H1 (cell line): ENCODE results near the gene AVP. TPM values are rescaled to one million over a fixed set of nuclear protein-coding genes. Genes with fewer than 3 reads are reported as not detected.

Experiments used
- CTCF ChIA-PET: fragments of 300-600 bp; sonication (Branson Sonifier 250); formaldehyde crosslinking; loops from one replicate; lab custom pipeline; 2021; ENCODE audit not compliant: partially characterized antibody; lab: Charles Lee
- POLR2A ChIA-PET: fragments of 300-600 bp; sonication (Branson Sonifier 250); formaldehyde crosslinking; loops from one replicate; lab custom pipeline; 2021; ENCODE audit warnings: inconsistent platforms; ENCODE audit not compliant: partially characterized antibody; lab: Charles Lee
- DNase-seq, 2 experiments: peaks; one replicate each; pipeline versions ENCODE4 v3.0.0 to v3.0.0-alpha.2; 2010 to 2022; ENCODE audit warnings: low spot score in 2 of 2, low read depth in 1 of 2, mixed read lengths in 1 of 2
- FAIRE-seq: peaks from 2 replicates; lab custom pipeline; 2011; peaks lifted over from hg19 to GRCh38; lab: Jason Lieb, UNC
- H2AFZ ChIP-seq: 2 replicates; pipeline ENCODE4 v1.8.1; 2012; ENCODE audit warnings: low read length, inconsistent platforms
- H2AK5ac ChIP-seq: 2 replicates; pipeline ENCODE4 v1.6.1; 2013; ENCODE audit warnings: low read depth, low read length
- H2BK120ac ChIP-seq: replicated peaks from 2 replicates; pipeline ENCODE3; 2013; ENCODE audit warnings: low read depth, low read length, inconsistent platforms
- H2BK12ac ChIP-seq: 2 replicates; pipeline ENCODE4 v1.6.1; 2013; ENCODE audit warnings: low read depth, low read length
- H2BK15ac ChIP-seq: 2 replicates; pipeline ENCODE4 v1.6.1; 2013; ENCODE audit warnings: low read length
- H2BK20ac ChIP-seq: 2 replicates; pipeline ENCODE4 v1.6.1; 2013; ENCODE audit warnings: low read length
- H2BK5ac ChIP-seq: 2 replicates; pipeline ENCODE4 v1.6.1; 2013; ENCODE audit warnings: low read depth, low read length
- H3K14ac ChIP-seq: 2 replicates; pipeline ENCODE4 v1.6.1; 2013; ENCODE audit warnings: inconsistent platforms; ENCODE audit not compliant: insufficient read length
- H3K18ac ChIP-seq: 2 replicates; pipeline ENCODE4 v1.6.1; 2013; ENCODE audit warnings: low read length; ENCODE audit errors: extremely low read depth
- H3K23ac ChIP-seq: 2 replicates; pipeline ENCODE4 v1.6.1; 2013; ENCODE audit warnings: inconsistent platforms; ENCODE audit not compliant: insufficient read length
- H3K23me2 ChIP-seq: 2 replicates; pipeline ENCODE4 v1.6.1; 2013; ENCODE audit warnings: low read depth, low read length
- H3K27ac ChIP-seq: 2 replicates; pipeline ENCODE4 v1.6.1; 2011; ENCODE audit warnings: low read depth, low read length, inconsistent platforms
- H3K27me3 ChIP-seq, 4 experiments: replicated peaks in 1 of 4; 1 replicate in 1 of 4; 2 replicates in 3 of 4; pipeline versions ENCODE4 v1.6.1 to v1.8.1; 2011 to 2013; ENCODE audit warnings: low read length in 3 of 4, mild to moderate bottlenecking in 3 of 4, inconsistent platforms in 2 of 4, mixed read lengths in 2 of 4, moderate library complexity in 1 of 4; ENCODE audit not compliant: control insufficient read depth in 3 of 4, insufficient read depth in 3 of 4; ENCODE audit errors: extremely low read depth in 1 of 4
- H3K36me3 ChIP-seq, 4 experiments: 2 replicates each; pipeline versions ENCODE4 v1.6.1 to v1.8.1; 2011 to 2013; ENCODE audit warnings: mild to moderate bottlenecking in 4 of 4, low read length in 3 of 4, moderate library complexity in 2 of 4, control low read depth in 1 of 4, inconsistent platforms in 1 of 4; ENCODE audit not compliant: insufficient read depth in 4 of 4, control insufficient read depth in 2 of 4
- H3K4ac ChIP-seq: replicated peaks from 2 replicates; pipeline ENCODE3; 2013; ENCODE audit warnings: low read length, low read depth, mixed read lengths, inconsistent platforms; ENCODE audit not compliant: insufficient read length
- H3K4me1 ChIP-seq, 4 experiments: replicated peaks in 1 of 4; 1 replicate in 1 of 4; 2 replicates in 3 of 4; pipeline versions ENCODE4 v1.6.1 to v1.8.1; 2011 to 2013; ENCODE audit warnings: low read length in 3 of 4, inconsistent platforms in 2 of 4, mixed read lengths in 1 of 4; ENCODE audit not compliant: insufficient read depth in 4 of 4, control insufficient read depth in 3 of 4
- H3K4me2 ChIP-seq, 2 experiments: 2 replicates each; pipeline versions ENCODE4 v1.6.1 to v1.8.1; 2011 to 2013; ENCODE audit warnings: low read depth in 2 of 2, low read length in 2 of 2, control low read depth in 1 of 2, inconsistent platforms in 1 of 2, mild to moderate bottlenecking in 1 of 2; ENCODE audit not compliant: insufficient read depth in 1 of 2
- H3K4me3 ChIP-seq, 4 experiments: fragments of 200-600, 300-600 bp in 1 of 4; sonication (generic), shearing (Covaris generic), sonication (Bioruptor Twin) in 1 of 4; 2 replicates each; pipeline versions ENCODE4 v1.5.1 to v1.8.1; 2011 to 2016; ENCODE audit warnings: low read length in 4 of 4, low read depth in 3 of 4, control low read depth in 2 of 4, inconsistent platforms in 2 of 4, mild to moderate bottlenecking in 2 of 4, mixed read lengths in 1 of 4, moderate library complexity in 1 of 4; ENCODE audit not compliant: insufficient read depth in 2 of 4; ENCODE audit errors: extremely low read depth in 1 of 4
- H3K56ac ChIP-seq: replicated peaks from 2 replicates; pipeline ENCODE3; 2013; ENCODE audit warnings: low read depth, mild to moderate bottlenecking, mixed read lengths, low read length, inconsistent platforms; ENCODE audit not compliant: insufficient read length
- H3K79me1 ChIP-seq: 2 replicates; pipeline ENCODE4 v1.6.1; 2013; ENCODE audit warnings: low read depth, low read length, control low read depth
- H3K79me2 ChIP-seq, 2 experiments: 2 replicates each; pipeline versions ENCODE4 v1.6.1 to v1.8.1; 2012 to 2013; ENCODE audit warnings: low read length in 2 of 2, mild to moderate bottlenecking in 2 of 2, inconsistent platforms in 1 of 2; ENCODE audit not compliant: insufficient read depth in 2 of 2, control insufficient read depth in 1 of 2
- H3K9ac ChIP-seq, 4 experiments: replicated peaks in 1 of 4; 1 replicate in 1 of 4; 2 replicates in 3 of 4; pipeline versions ENCODE4 v1.6.1 to v1.8.1; 2011 to 2013; ENCODE audit warnings: low read depth in 3 of 4, low read length in 3 of 4, control low read depth in 2 of 4, mild to moderate bottlenecking in 2 of 4, moderate library complexity in 2 of 4, inconsistent platforms in 1 of 4; ENCODE audit errors: extremely low read depth in 1 of 4
- H3K9me3 ChIP-seq, 2 experiments: 2 replicates each; pipeline versions ENCODE4 v1.6.1 to v1.8.1; 2012 to 2013; ENCODE audit warnings: mild to moderate bottlenecking in 2 of 2, moderate library complexity in 2 of 2, control low read depth in 1 of 2, inconsistent platforms in 1 of 2, low read depth in 1 of 2, low read length in 1 of 2, mixed read lengths in 1 of 2; ENCODE audit not compliant: insufficient read depth in 2 of 2
- H4K20me1 ChIP-seq, 2 experiments: replicated peaks in 1 of 2; 2 replicates each; pipeline versions ENCODE3 to v1.8.1; 2011 to 2013; ENCODE audit warnings: inconsistent platforms in 2 of 2, low read length in 2 of 2, mild to moderate bottlenecking in 1 of 2; ENCODE audit not compliant: insufficient read depth in 2 of 2, control insufficient read depth in 1 of 2
- H4K5ac ChIP-seq: 2 replicates; pipeline ENCODE4 v1.6.1; 2013; ENCODE audit warnings: low read length, low read depth, mixed read lengths, inconsistent platforms; ENCODE audit not compliant: insufficient read length
- H4K8ac ChIP-seq: 2 replicates; pipeline ENCODE4 v1.8.0; 2013; ENCODE audit warnings: mild to moderate bottlenecking, moderate library complexity, low read length, inconsistent platforms; ENCODE audit not compliant: insufficient read depth; ENCODE audit errors: extremely low read depth
- H4K91ac ChIP-seq: replicated peaks from 2 replicates; pipeline ENCODE3; 2013; ENCODE audit warnings: low read length, mixed read lengths, inconsistent platforms; ENCODE audit not compliant: insufficient read length
- CBX8 ChIP-seq: fragments of 300-800, 300-1000 bp; sonication (generic); IDR thresholded peaks from 2 replicates; pipeline ENCODE4 v1.7.1; 2016; ENCODE audit warnings: low read depth, low read length, borderline replicate concordance
- CHD1 ChIP-seq: IDR thresholded peaks from 2 replicates; pipeline ENCODE4 v1.6.1; 2012; ENCODE audit warnings: low read depth, low read length, improper control_type of control experiment
- FOSL1 ChIP-seq: IDR thresholded peaks from 2 replicates; pipeline ENCODE4 v1.6.1; 2011; ENCODE audit warnings: mild to moderate bottlenecking, low read depth, low read length, moderate library complexity; ENCODE audit not compliant: insufficient read depth
- HDAC2 ChIP-seq, 2 experiments: fragments of 300-600 bp in 1 of 2; sonication (generic) in 1 of 2; IDR thresholded peaks; 2 replicates each; pipeline ENCODE4 v1.6.1; 2011 to 2012; ENCODE audit warnings: low read depth in 2 of 2, low read length in 2 of 2, mild to moderate bottlenecking in 2 of 2, moderate library complexity in 2 of 2, borderline replicate concordance in 1 of 2, inconsistent platforms in 1 of 2
- JUND ChIP-seq: IDR thresholded peaks from 2 replicates; pipeline ENCODE4 v1.6.1; 2011; ENCODE audit warnings: mild to moderate bottlenecking, improper control_type of control experiment, low read length
- KDM1A ChIP-seq: fragments of 200-600, 300-600 bp; sonication (generic); IDR thresholded peaks from 2 replicates; pipeline ENCODE4 v1.7.1; 2016; ENCODE audit warnings: mild to moderate bottlenecking, low read length, borderline replicate concordance
- KDM4A ChIP-seq: IDR thresholded peaks from one replicate; pipeline ENCODE4 v1.7.1; 2012; ENCODE audit warnings: low read depth, mild to moderate bottlenecking, moderate library complexity, low read length, inconsistent platforms; ENCODE audit not compliant: severe bottlenecking
- PHF8 ChIP-seq: fragments of 200-600 bp; sonication (generic); conservative IDR thresholded peaks from 2 replicates; pipeline ENCODE4 v1.7.1; 2012; ENCODE audit warnings: low read depth, mild to moderate bottlenecking, inconsistent platforms, low read length, moderate library complexity
- POU5F1 ChIP-seq: IDR thresholded peaks from 2 replicates; pipeline ENCODE4 v1.6.1; 2011; ENCODE audit warnings: low read depth, mild to moderate bottlenecking, low read length, moderate library complexity
- WGBS, 2 experiments: shearing (Covaris generic) in 1 of 2; methylation state at CpG; one replicate each; pipeline versions ENCODE4 v1.1.6 to v1.1.7; 2013 to 2015; ENCODE audit warnings: low lambda C conversion rate in 2 of 2, mixed read lengths in 2 of 2, inconsistent platforms in 1 of 2, low coverage in 1 of 2, missing lambda C conversion rate in 1 of 2; ENCODE audit not compliant: insufficient replicate concordance in 2 of 2, insufficient coverage in 1 of 2, insufficient read length in 1 of 2; ENCODE audit errors: extremely low coverage in 1 of 2, missing lambda C conversion rate in 1 of 2; 5-methylcytosine and 5-hydroxymethylcytosine counted together
- polyA plus RNA-seq, 7 experiments: library from polyadenylated mRNA; depleted of rRNA in 3 of 7; stranded (reverse) in 5 of 7; unstranded in 2 of 7; fragments of >200 nt in 5 of 7; fragments of 200-250 nt in 2 of 7; gene quantifications; 1 replicate in 5 of 7; 2 replicates in 1 of 7; 4 replicates in 1 of 7; pipeline versions ENCODE4 v1.2.1 to v1.2.3, GENCODE V29; 2011 to 2013; ENCODE audit warnings: missing spikeins in 2 of 7, mixed read lengths in 2 of 7
- total RNA-seq: library from RNA; stranded (reverse); fragmentation: NEBNext Ultra II Directional; extraction: Animal tissue kit (Norgen Biotek cat#: 25700); gene quantifications from 2 replicates; pipeline ENCODE4 v1.2.1, GENCODE V29; 2021
- TF ChIP-seq, protein P1 (sequence below): IDR thresholded peaks from 2 replicates; pipeline ENCODE4 v1.6.1; 2011; ENCODE audit warnings: low read length, improper control_type of control experiment

Gene AVP
- total and polyA plus RNA-seq, 2 of the 8 experiments (the other 6 are each of a cell fraction or from before 2014, with no cell fraction given), result 0.18 TPM; not detected in 1

DNA sequence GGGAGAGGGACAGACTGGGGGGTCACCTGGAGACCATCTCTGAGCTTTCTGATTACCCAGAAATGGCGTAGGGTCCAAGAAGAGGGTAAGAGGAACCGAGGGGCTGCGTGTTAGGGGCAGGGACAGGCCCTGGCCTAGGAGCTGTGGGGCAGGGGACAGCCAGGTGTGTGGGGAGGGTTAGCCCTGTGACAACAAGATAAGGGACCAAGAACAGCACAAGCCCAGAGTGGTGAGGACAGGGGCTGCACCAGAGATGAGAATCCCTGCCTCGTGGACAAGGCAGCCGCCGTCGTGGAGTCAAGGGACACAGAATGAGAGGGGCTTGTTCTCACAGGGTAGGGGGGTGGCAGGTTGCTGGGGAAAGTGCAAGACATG, 449 bp upstream of the AVP start:
- H4K8ac ChIP-seq, result no peak overlapping the region; the same call in 1 of the 2 replicates
- DNase-seq (no peak), FAIRE-seq (no peak)
- 87% methylated on average over 7 of the region's 7 CpGs; no CpG with 5 or more reads in 1 of the 2 experiments for WGBS, 2 experiments
- H3K79me2 ChIP-seq, result no peaks in the 10 kb centered on the region
- H3K27me3 ChIP-seq, result peaks cover 27 to 43% (median 37%) of the 10 kb centered on the region in 4 experiments
- H3K9me3 ChIP-seq, result no peaks in the 10 kb centered on the region
- H4K5ac ChIP-seq, result no peak overlapping the region
- H3K4me1 ChIP-seq, result peaks cover 0 to 8% (median 6%) of the 10 kb centered on the region in 4 experiments; a peak in 5 of 7 replicates
- H2BK5ac ChIP-seq, result no peak overlapping the region
- no peak overlapping the region for H4K91ac ChIP-seq
- H2AFZ ChIP-seq, result no peak overlapping the region
- H2AK5ac ChIP-seq, result no peak overlapping the region
- H3K56ac ChIP-seq, result no peak overlapping the region
- H3K79me1 ChIP-seq, result no peaks in the 10 kb centered on the region
- H3K4me3 ChIP-seq, result no peak overlapping the region
- H4K20me1 ChIP-seq, result no peaks in the 10 kb centered on the region
- ChIA-PET POLR2A (interaction anchor here (2.7 kb wide), 1 partner anchor 8 kb away, joined by 14 read pairs; no protein-coding TSS in a partner anchor), CTCF (interaction anchor here (1.2 to 1.6 kb wide), 3 partner anchors 7 to 31 kb away, joined by 3 to 7 read pairs (median 4); no protein-coding TSS in a partner anchor)
- H2BK12ac ChIP-seq, result no peak overlapping the region
- H3K14ac ChIP-seq, result no peak overlapping the region
- no peak overlapping the region for H3K23ac ChIP-seq
- no peak overlapping the region for H3K4me2 ChIP-seq
- H2BK120ac ChIP-seq, result no peak overlapping the region
- no peak overlapping the region for H3K4ac ChIP-seq
- no peak overlapping the region for H3K9ac ChIP-seq
- no peak overlapping the region for H3K18ac ChIP-seq
- H2BK15ac ChIP-seq, result no peak overlapping the region
- no peak overlapping the region for H2BK20ac ChIP-seq
- no peak overlapping the region for H3K27ac ChIP-seq
- no peaks in the 10 kb centered on the region for H3K36me3 ChIP-seq
- H3K23me2 ChIP-seq, result peaks cover 11% of the 10 kb centered on the region; the same call in 1 of the 2 replicates
- TF ChIP-seq KDM1A, result no peak
- no peak for TF ChIP-seq CHD1
- TF ChIP-seq FOSL1, result no peak
- TF ChIP-seq CBX8, result no peak
- no peak for TF ChIP-seq PHF8
- no peak for TF ChIP-seq POU5F1
- TF ChIP-seq, protein P1, sequence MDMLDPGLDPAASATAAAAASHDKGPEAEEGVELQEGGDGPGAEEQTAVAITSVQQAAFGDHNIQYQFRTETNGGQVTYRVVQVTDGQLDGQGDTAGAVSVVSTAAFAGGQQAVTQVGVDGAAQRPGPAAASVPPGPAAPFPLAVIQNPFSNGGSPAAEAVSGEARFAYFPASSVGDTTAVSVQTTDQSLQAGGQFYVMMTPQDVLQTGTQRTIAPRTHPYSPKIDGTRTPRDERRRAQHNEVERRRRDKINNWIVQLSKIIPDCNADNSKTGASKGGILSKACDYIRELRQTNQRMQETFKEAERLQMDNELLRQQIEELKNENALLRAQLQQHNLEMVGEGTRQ, result no peak
- TF ChIP-seq JUND, result no peak
- TF ChIP-seq HDAC2 (IDR thresholded peaks at IDR 0.05; ENCODE audit: borderline replicate concordance in 1 of 2, low read depth in 2 of 2, low read length in 2 of 2), result no peak
- no peak for TF ChIP-seq KDM4A
